MM.1S (cell line): ENCODE results near the gene RPL35.

Experiments used
- DNase-seq: peaks from one replicate; pipeline ENCODE4 v3.0.0-alpha.2; 2015
- H2AFZ ChIP-seq: fragments of 300-600 bp; sonication (generic); 2 replicates; pipeline ENCODE4 v1.6.0; 2016; ENCODE audit warnings: antibody characterized with exemption, low read length
- H3F3A ChIP-seq: fragments of 300-600 bp; sonication (generic); 2 replicates; pipeline ENCODE4 v1.6.1; 2016; ENCODE audit warnings: mild to moderate bottlenecking, antibody characterized with exemption, low read length, moderate library complexity, mixed read lengths; ENCODE audit not compliant: insufficient read depth
- H3K27ac ChIP-seq: fragments of 300-600 bp; sonication (generic); 2 replicates; pipeline ENCODE4 v1.5.1; 2016; ENCODE audit warnings: mild to moderate bottlenecking, low read length
- H3K27me3 ChIP-seq: fragments of 300-600 bp; sonication (generic); replicated peaks from 2 replicates; pipeline ENCODE4 v1.6.0; 2016; ENCODE audit warnings: low read length; ENCODE audit not compliant: insufficient read depth
- H3K36me3 ChIP-seq: fragments of 300-600 bp; sonication (generic); replicated peaks from 2 replicates; pipeline ENCODE4 v1.6.1; 2016; ENCODE audit warnings: mild to moderate bottlenecking, low read length, mixed read lengths; ENCODE audit not compliant: insufficient read depth
- H3K4me1 ChIP-seq: fragments of 300-600 bp; sonication (generic); 2 replicates; pipeline ENCODE4 v1.6.1; 2016; ENCODE audit warnings: low read length, mixed read lengths
- H3K4me2 ChIP-seq: fragments of 300-600 bp; sonication (generic); 2 replicates; pipeline ENCODE4 v1.6.0; 2016; ENCODE audit warnings: low read depth, low read length
- H3K4me3 ChIP-seq: fragments of 300-600 bp; sonication (generic); 2 replicates; pipeline ENCODE4 v1.5.1; 2016; ENCODE audit warnings: low read length, mixed read lengths
- H3K79me2 ChIP-seq: fragments of 300-600 bp; sonication (generic); 2 replicates; pipeline ENCODE4 v1.6.1; 2016; ENCODE audit warnings: mixed run types, low read length, mixed read lengths
- H3K9ac ChIP-seq: fragments of 300-600 bp; sonication (generic); 2 replicates; pipeline ENCODE4 v1.6.1; 2016; ENCODE audit warnings: low read length, mixed read lengths
- H3K9me2 ChIP-seq: fragments of 300-600 bp; sonication (generic); replicated peaks from 2 replicates; pipeline ENCODE4 v1.6.1; 2016; ENCODE audit warnings: mild to moderate bottlenecking, low read length, mixed read lengths; ENCODE audit not compliant: insufficient read depth
- H3K9me3 ChIP-seq: fragments of 300-600 bp; sonication (generic); replicated peaks from 2 replicates; pipeline ENCODE4 v1.6.1; 2016; ENCODE audit warnings: mild to moderate bottlenecking, low read length, mixed read lengths; ENCODE audit not compliant: insufficient read depth
- H4K20me1 ChIP-seq: fragments of 300-600 bp; sonication (generic); 2 replicates; pipeline ENCODE4 v1.6.1; 2016; ENCODE audit warnings: mild to moderate bottlenecking, low read length, moderate library complexity, mixed read lengths; ENCODE audit not compliant: insufficient read depth
- EZH2 ChIP-seq: fragments of 300-600 bp; sonication (generic); optimal IDR thresholded peaks from 2 replicates; pipeline ENCODE3; 2017; ENCODE audit warnings: low read depth, mild to moderate bottlenecking, antibody characterized with exemption, low read length, mixed read lengths
- EZH2phosphoT487 ChIP-seq: fragments of 300-600 bp; sonication (generic); IDR thresholded peaks from 2 replicates; pipeline ENCODE4 v1.6.1; 2018; ENCODE audit warnings: antibody characterized with exemption, low read length
- TF ChIP-seq, protein P1 (sequence below): fragments of 300-600 bp; sonication (generic); IDR thresholded peaks from 2 replicates; pipeline ENCODE4 v1.5.1; 2016; ENCODE audit warnings: antibody characterized with exemption, low read length, mixed read lengths

RPL35 gene

DNA sequence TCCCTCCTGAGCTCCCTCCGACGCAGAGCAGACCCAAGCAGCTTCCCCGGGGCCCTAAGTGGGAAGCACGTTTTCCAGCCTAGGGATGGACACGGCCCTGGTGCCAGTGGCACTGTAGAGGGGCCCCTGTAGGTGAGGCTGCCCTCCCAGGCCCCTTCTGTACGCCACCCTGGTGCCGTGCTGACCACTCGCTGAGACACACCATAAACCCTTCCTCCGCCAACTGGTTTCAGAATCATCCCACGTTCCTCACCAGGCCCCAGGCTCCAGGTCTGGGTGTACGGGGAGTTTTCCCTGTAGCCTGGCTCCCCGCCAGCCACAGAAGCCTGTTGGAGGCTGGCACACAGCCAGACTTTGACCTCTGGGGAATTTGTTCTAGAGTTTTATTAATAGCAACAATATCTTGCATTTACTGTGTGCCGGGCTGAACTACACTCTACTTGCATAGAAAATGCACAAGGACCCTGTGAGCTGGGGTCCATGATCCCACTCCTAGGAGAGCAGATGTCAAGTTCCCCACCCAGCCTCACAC is 26.7 kb downstream of the RPL35 start:
- H2AFZ ChIP-seq = no peak overlapping the region
- no peaks in the 10 kb centered on the region for H3K27me3 ChIP-seq
- no peaks in the 10 kb centered on the region for H4K20me1 ChIP-seq
- H3K9me3 ChIP-seq = no peaks in the 10 kb centered on the region
- no peaks in the 10 kb centered on the region for H3K4me1 ChIP-seq
- DNase-seq = no peak
- no peaks in the 10 kb centered on the region for H3K9me2 ChIP-seq
- TF ChIP-seq, protein P1, sequence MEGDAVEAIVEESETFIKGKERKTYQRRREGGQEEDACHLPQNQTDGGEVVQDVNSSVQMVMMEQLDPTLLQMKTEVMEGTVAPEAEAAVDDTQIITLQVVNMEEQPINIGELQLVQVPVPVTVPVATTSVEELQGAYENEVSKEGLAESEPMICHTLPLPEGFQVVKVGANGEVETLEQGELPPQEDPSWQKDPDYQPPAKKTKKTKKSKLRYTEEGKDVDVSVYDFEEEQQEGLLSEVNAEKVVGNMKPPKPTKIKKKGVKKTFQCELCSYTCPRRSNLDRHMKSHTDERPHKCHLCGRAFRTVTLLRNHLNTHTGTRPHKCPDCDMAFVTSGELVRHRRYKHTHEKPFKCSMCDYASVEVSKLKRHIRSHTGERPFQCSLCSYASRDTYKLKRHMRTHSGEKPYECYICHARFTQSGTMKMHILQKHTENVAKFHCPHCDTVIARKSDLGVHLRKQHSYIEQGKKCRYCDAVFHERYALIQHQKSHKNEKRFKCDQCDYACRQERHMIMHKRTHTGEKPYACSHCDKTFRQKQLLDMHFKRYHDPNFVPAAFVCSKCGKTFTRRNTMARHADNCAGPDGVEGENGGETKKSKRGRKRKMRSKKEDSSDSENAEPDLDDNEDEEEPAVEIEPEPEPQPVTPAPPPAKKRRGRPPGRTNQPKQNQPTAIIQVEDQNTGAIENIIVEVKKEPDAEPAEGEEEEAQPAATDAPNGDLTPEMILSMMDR = no peak
- TF ChIP-seq EZH2 = no peak
- TF ChIP-seq EZH2phosphoT487 = no peak
- no peaks in the 10 kb centered on the region for H3F3A ChIP-seq
- no peak overlapping the region for H3K4me3 ChIP-seq
- H3K4me2 ChIP-seq = no peak overlapping the region
- H3K36me3 ChIP-seq = no peaks in the 10 kb centered on the region
- H3K27ac ChIP-seq = no peak overlapping the region
- H3K79me2 ChIP-seq = no peaks in the 10 kb centered on the region
- no peak overlapping the region for H3K9ac ChIP-seq

GRCh38 chr9:124834591-124834990 is 27.2 kb downstream of the RPL35 start:
- Histone ChIP-seq H3K36me3 (no peaks in the 10 kb centered on the region), H3K4me3 (no peak overlapping the region), H4K20me1 (no peaks in the 10 kb centered on the region), H3K27me3 (no peaks in the 10 kb centered on the region), H3K4me1 (no peaks in the 10 kb centered on the region), H3K4me2 (no peak overlapping the region), H3K9ac (no peak overlapping the region), H3K27ac (no peak overlapping the region), H3F3A (no peaks in the 10 kb centered on the region), H3K9me3 (no peaks in the 10 kb centered on the region), H3K79me2 (no peaks in the 10 kb centered on the region), H3K9me2 (no peaks in the 10 kb centered on the region), H2AFZ (no peak overlapping the region)
- no peak for DNase-seq
- TF ChIP-seq, protein P1 = no peak
- TF ChIP-seq EZH2 (no peak), EZH2phosphoT487 (no peak)

- Histone ChIP-seq H3K27ac (no peak overlapping the region), H3F3A (no peaks in the 10 kb centered on the region), H3K4me1 (no peaks in the 10 kb centered on the region), H3K4me2 (no peak overlapping the region), H3K79me2 (no peaks in the 10 kb centered on the region), H2AFZ (no peak overlapping the region), H3K4me3 (no peak overlapping the region), H4K20me1 (no peaks in the 10 kb centered on the region), H3K9me3 (no peaks in the 10 kb centered on the region), H3K9ac (no peak overlapping the region), H3K36me3 (no peaks in the 10 kb centered on the region), H3K27me3 (no peaks in the 10 kb centered on the region), H3K9me2 (no peaks in the 10 kb centered on the region)
- DNase-seq = no peak
- TF ChIP-seq, protein P1 = no peak
- TF ChIP-seq EZH2phosphoT487 (no peak), EZH2 (no peak)
These were observed 30.0 kb downstream of the RPL35 start for GRCh38 chr9:124831642-124832364.
